Epithelial cell of prostate (primary cell): Measurements from ENCODE around the gene TSHZ2.

Experiments
- DNase-seq: peaks from one replicate; pipeline ENCODE4 v3.0.0-alpha.2; 2011; ENCODE audit warnings: low read depth, low spot score
- H3K27ac ChIP-seq: fragments of 450-650 bp; 2 replicates; pipeline ENCODE4 v1.5.1; 2017; ENCODE audit warnings: mild to moderate bottlenecking

Gene TSHZ2

GRCh38 chr20:53284696-53285095 lies 312.5 kb downstream of the TSHZ2 start:
- H3K27ac ChIP-seq: no peak overlapping the region
- no peak for DNase-seq

- H3K27ac ChIP-seq: no peak overlapping the region
- no peak for DNase-seq
Measured at GRCh38 chr20:53287357-53288042, 315.3 kb downstream of the TSHZ2 start.

- no peak overlapping the region for H3K27ac ChIP-seq
- DNase-seq: no peak
Measured at GRCh38 chr20:53291548-53291947, 319.4 kb downstream of the TSHZ2 start.

GRCh38 chr20:53292347-53292746 lies 320.2 kb downstream of the TSHZ2 start:
- no peak for DNase-seq
- no peak overlapping the region for H3K27ac ChIP-seq

GRCh38 chr20:53294804-53295203 lies 322.6 kb downstream of the TSHZ2 start:
- no peak for DNase-seq

GRCh38 chr20:53296025-53296424 lies 323.9 kb downstream of the TSHZ2 start:
- no peak for DNase-seq
- H3K27ac ChIP-seq: no peak overlapping the region

More at GRCh38 chr20:53294804-53295203, 322.6 kb downstream of the TSHZ2 start:
- H3K27ac ChIP-seq: no peak overlapping the region

- no peak overlapping the region for H3K27ac ChIP-seq
- DNase-seq: no peak
Measured at GRCh38 chr20:53296451-53297153, 324.4 kb downstream of the TSHZ2 start.

- H3K27ac ChIP-seq: no peak overlapping the region
- DNase-seq: no peak
Measured at GRCh38 chr20:53297154-53297529, 325.0 kb downstream of the TSHZ2 start.

- H3K27ac ChIP-seq: no peak overlapping the region
- DNase-seq: no peak
Measured at GRCh38 chr20:53298260-53298659, 326.1 kb downstream of the TSHZ2 start.

GRCh38 chr20:53298911-53299310 lies 326.8 kb downstream of the TSHZ2 start:
- H3K27ac ChIP-seq: no peak overlapping the region
- no peak for DNase-seq

- H3K27ac ChIP-seq: no peak overlapping the region
- no peak for DNase-seq
Measured at GRCh38 chr20:53299831-53300230, 327.7 kb downstream of the TSHZ2 start.

GRCh38 chr20:53301869-53302268 lies 329.7 kb downstream of the TSHZ2 start:
- H3K27ac ChIP-seq: no peak overlapping the region
- DNase-seq: no peak

GRCh38 chr20:53302695-53303412 lies 330.7 kb downstream of the TSHZ2 start:
- no peak overlapping the region for H3K27ac ChIP-seq
- DNase-seq: no peak

GRCh38 chr20:53303413-53303760 lies 331.2 kb downstream of the TSHZ2 start:
- DNase-seq: no peak
- H3K27ac ChIP-seq: no peak overlapping the region

GRCh38 chr20:53304146-53304545 lies 332.0 kb downstream of the TSHZ2 start:
- DNase-seq: no peak
- H3K27ac ChIP-seq: no peak overlapping the region

- no peak overlapping the region for H3K27ac ChIP-seq
- no peak for DNase-seq
Measured at GRCh38 chr20:53306192-53306805, 334.1 kb downstream of the TSHZ2 start.

GRCh38 chr20:53307964-53308597 lies 335.9 kb downstream of the TSHZ2 start:
- no peak overlapping the region for H3K27ac ChIP-seq
- DNase-seq: no peak

GRCh38 chr20:53309515-53309914 lies 337.4 kb downstream of the TSHZ2 start:
- no peak overlapping the region for H3K27ac ChIP-seq
- DNase-seq: no peak

- no peak for DNase-seq
Measured at GRCh38 chr20:53312957-53313356, 340.8 kb downstream of the TSHZ2 start.

GRCh38 chr20:53316206-53316937 lies 344.2 kb downstream of the TSHZ2 start:
- no peak overlapping the region for H3K27ac ChIP-seq
- no peak for DNase-seq

More at GRCh38 chr20:53312957-53313356, 340.8 kb downstream of the TSHZ2 start:
- H3K27ac ChIP-seq: no peak overlapping the region
